Hypothalamus (tissue), 51 donors: ENCODE measurements around the gene TNS1.

Experiments
- DNase-seq, 51 donors: peaks; one replicate each; lab custom pipeline; 2025; lab: John Stamatoyannopoulos, UW

Gene TNS1

GRCh38 chr2:217934321-217935131 is 68.3 kb downstream of the TNS1 start:
- peak in 6 of 51 donors; percentile 12 to 55 (median 29) for DNase-seq

DNA sequence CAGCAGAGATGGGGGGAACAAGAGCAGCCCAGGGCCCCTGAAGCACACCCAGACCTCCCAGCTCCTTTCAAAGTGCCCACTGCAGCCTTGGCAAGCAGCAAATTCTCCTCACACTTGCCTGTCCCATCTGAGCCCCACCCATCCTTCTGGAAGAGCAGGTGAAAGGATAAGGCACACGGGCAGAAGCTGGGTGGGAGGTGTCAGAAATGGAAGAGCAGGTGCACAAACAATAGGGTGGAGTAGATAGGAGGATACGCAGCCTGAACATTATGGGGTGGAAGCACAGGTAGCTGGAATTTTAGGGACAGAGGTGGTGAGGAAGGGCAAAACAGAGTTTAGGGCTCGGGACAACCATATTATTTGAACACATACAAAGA is 69.2 kb downstream of the TNS1 start:
- no peak for DNase-seq

DNA sequence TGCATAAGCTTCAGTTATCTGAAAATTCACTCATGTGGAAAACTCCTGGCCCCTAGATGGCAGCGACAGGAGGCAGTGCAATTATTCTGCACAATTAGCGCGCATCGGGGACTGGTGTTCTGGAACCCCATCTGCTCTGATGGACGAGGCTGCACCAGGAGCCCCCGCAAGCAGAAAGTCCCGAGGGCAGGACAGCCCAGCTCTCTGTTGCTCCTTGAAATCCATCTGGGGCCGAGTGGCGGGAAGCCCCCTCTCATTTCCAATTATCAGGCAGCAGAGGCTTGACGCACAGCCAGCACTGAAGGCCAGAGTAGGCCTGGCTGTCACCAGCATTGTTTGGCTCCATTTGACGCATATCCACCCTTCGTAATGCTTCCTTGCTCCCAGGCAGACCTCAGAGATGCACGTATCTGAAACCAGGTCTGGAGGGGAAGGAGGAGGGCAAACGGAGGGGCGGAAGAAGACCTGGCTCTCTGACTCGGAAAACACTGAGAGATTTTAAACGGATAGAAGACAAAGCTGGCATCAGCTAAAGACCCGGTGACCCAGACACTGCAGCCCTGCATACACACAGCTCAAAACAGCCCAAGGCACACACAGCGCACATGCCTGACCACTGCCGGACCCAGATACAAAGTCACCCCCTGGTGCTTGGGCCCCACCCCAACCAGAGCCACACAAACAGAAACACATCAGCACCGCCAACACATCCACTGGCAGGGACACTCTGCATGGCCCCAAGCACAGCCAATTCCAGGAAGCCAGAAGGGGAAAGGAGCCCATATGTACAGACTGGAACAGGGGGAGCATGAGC is 69.8 kb downstream of the TNS1 start:
- DNase-seq: peak in 2 of 51 donors; percentile 17 to 21

GRCh38 chr2:217931846-217932560 is 70.8 kb downstream of the TNS1 start:
- no peak for DNase-seq

- no peak for DNase-seq
These were observed 71.8 kb downstream of the TNS1 start for GRCh38 chr2:217930761-217931563.

- no peak for DNase-seq
These were observed 72.8 kb downstream of the TNS1 start for GRCh38 chr2:217929757-217930707.

DNA sequence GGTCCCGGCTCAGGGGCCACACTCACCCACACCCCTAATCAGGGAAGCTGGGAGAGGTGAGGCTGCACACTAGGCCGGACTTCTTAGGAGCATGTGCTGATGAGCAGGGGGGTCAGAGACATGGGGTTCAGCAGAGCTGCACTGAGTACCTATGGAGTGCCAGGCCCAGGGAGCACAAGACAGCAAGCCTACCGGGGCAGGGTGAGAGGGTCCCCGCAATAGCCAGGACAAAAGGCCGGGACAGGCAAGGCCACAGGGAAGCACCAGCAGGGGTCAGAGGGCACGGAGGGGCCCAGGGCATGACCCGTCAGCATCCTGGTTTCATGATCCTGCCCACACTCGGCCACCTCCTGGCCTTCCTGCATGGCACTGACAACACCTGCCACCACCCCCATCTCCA is 73.5 kb downstream of the TNS1 start:
- DNase-seq: no peak

DNA sequence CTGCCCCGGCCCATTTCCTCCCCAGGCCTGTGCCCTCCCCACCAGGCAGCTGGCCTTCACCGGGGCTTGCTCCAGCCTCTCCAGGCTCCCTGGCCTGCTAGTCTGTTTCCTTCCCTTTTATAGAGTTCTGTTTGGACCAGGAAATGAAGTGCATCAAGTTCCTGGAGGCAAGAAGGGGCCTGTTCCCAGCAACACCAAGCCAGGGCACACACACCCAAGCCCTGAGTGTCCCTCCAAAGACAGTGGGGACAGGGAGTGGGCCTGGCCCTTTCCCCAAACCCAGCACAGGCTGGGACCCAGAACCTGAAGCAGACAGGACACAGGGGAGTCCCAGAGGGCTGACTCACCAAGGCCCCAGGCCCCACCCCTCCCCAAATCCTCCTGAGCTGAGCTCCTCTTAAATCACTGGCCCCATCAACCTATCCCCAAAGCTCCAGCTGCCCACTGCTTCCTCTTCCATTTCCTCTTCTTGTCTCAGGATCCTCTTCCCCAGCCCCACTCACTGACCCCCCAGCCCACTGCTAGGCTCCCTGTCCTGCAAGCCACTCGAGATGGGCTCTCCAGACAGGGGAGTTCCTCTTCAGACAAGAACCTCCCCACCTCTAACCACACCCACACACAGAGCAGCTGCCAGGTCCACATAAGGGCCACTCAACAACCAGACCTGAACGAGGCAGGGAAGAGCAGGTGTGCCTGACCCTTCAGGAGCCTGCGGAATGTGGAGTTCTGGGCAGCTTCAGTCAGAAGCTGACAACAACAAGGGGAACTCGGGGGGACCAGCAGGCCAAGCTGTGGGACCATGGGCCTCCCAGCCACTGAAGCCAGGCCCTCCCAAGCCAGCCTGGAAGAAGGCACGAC is 74.2 kb downstream of the TNS1 start:
- no peak for DNase-seq

DNA sequence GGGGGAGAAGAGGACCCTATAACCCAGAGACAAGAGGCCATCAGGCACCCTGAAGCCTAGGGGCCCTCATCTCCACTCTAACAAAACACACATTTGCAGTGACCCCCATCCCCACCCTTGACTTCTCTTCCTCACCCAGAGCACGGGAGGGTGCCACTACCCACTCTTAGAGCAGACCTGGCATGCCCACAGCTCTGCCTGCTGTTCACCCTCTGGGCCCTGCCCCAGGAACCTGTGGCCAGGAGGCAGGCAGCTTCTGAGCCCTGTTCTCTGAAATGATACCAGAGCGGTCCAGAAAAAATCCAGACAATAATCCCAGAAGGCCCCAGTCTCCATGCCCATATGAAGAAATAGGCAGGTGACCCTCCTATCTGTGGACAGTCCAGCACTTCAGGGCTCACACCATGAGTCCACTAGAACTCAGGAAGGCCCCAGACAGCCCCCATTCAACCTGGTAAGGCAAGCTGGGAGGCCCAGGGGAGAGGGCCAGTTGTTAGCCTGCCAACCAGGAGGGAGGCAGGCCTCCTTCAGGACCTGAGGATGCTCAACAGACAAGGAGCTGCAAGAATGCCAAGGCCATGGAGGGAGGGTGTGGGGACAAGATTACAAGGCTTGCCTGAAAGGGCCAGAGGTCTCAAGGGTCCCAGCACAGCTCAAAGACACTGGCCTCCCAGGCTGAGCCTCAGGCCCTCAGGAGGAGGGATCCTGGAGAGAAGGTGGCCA is 75.0 kb downstream of the TNS1 start:
- no peak for DNase-seq

- DNase-seq: no peak
These were observed 76.0 kb downstream of the TNS1 start for GRCh38 chr2:217926801-217927200.

GRCh38 chr2:217924346-217924901 is 78.4 kb downstream of the TNS1 start:
- DNase-seq: no peak

DNA sequence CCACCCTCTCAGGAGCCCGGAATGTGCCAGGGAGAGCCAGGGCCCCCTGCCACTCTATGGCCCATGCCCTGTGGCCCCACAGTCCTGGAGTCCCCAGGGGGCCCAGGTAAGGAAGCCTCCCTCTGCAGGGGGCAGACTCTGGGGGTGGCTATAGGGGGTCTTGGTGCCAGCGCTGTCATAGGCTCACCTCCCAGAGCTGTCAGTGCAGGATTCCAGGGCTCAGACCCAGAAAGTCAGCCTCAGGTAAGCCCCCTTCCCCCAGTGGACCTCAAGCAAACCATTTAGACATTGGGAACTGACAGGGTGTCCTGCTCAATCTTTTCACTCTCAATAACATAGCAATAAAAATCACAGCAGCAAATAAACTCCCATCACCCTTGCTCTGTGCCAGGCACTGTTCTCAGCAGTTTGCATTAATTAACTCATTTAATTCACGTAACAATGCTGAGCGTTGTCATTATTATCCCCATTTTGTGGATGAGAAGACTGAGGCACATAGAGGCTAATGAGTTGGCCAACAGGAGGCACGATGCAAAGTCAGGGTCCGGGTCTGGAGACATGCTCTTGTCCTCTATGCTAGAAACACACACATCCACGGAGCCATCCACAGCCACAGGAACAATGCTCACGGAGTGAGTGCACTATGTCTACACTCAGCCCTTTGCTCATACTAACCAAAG is 79.6 kb downstream of the TNS1 start:
- DNase-seq: no peak

GRCh38 chr2:217922101-217923006 is 80.4 kb downstream of the TNS1 start:
- DNase-seq: peak in 9 of 51 donors; percentile 18 to 52 (median 34)

DNA sequence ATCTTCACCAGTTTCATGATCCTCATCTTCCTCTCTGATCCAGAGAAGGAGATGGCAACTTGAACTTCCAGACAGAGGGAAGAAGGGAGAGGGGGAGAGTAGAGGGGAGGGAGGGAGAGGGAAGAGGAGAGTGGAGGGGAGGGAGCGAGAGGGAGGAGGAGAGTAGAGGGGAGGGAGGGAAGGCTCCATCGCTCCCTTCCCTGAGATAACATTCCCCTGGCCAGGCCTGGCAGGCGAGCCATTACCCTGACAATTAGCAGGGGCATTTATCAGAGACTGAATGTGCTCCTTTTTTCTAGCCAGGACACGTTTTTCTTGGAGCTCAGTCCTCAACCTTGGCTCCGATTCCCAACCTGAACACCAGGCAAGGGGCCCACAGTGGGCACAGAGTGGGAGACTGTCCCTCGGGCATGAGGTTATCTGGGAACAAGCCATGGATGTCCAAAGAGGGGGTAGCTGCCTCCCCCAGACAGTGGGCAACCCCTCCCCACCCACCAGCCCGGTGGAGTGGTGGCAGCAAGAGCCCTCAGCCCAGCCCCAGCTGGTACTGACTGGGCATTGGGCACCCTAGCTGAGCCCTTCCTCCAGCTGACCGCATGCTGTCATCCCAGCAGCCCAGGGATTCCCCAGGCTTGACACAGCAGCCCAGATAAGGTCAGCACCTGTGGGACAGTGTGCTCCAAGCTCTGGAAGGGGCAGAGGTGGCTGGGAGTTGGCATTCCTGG is 81.8 kb downstream of the TNS1 start:
- DNase-seq: peak in 6 of 51 donors; percentile 14 to 33 (median 22)

GRCh38 chr2:217919781-217920351 is 82.9 kb downstream of the TNS1 start:
- no peak for DNase-seq
